Neutrophil (primary cell): ENCODE results near the gene TMEM217.

Source experiments
- H3K27ac ChIP-seq: fragments of 200-600 bp; sonication (generic); 2 replicates; pipeline ENCODE4 v1.5.1; 2016; ENCODE audit warnings: mild to moderate bottlenecking, moderate library complexity
- H3K27me3 ChIP-seq: fragments of 200-600 bp; sonication (generic); 2 replicates; pipeline ENCODE4 v1.6.0; 2016; ENCODE audit warnings: mild to moderate bottlenecking
- H3K36me3 ChIP-seq: fragments of 200-600 bp; sonication (generic); 2 replicates; pipeline ENCODE4 v1.5.1; 2017
- H3K4me1 ChIP-seq, 2 experiments: fragments of 200-600 bp in 1 of 2; sonication (generic) in 1 of 2; 1 replicate in 1 of 2; 2 replicates in 1 of 2; pipeline versions ENCODE4 v1.5.1 to v1.6.1; 2013 to 2016; ENCODE audit warnings: low read depth in 1 of 2, low read length in 1 of 2, mild to moderate bottlenecking in 1 of 2, moderate library complexity in 1 of 2; ENCODE audit not compliant: control insufficient read depth in 1 of 2, insufficient read depth in 1 of 2
- H3K4me3 ChIP-seq, 2 experiments: fragments of 200-600 bp in 1 of 2; sonication (generic) in 1 of 2; 1 replicate in 1 of 2; 2 replicates in 1 of 2; pipeline ENCODE4 v1.5.1; 2013 to 2016; ENCODE audit warnings: low read depth in 1 of 2, low read length in 1 of 2, mild to moderate bottlenecking in 1 of 2, moderate library complexity in 1 of 2
- H3K9me3 ChIP-seq: fragments of 200-600 bp; sonication (generic); 2 replicates; pipeline ENCODE4 v1.5.1; 2016
- CTCF ChIP-seq: fragments of 200-600 bp; sonication (generic); IDR thresholded peaks from 2 replicates; pipeline ENCODE4 v1.5.1; 2016; ENCODE audit warnings: antibody characterized with exemption

Gene TMEM217

GRCh38 chr6:37173493-37174195 lies 84.3 kb downstream of the TMEM217 start:
- Histone ChIP-seq H3K9me3 (no peaks in the 10 kb centered on the region), H3K36me3 (peaks cover 51% of the 10 kb centered on the region), H3K4me3 (peak overlapping the region; percentile 96 to 99), H3K27me3 (peaks cover 7% of the 10 kb centered on the region), H3K4me1 (peaks cover 56 to 67% of the 10 kb centered on the region in 2 experiments), H3K27ac (peak overlapping the region; percentile 88)
- no peak for TF ChIP-seq CTCF

- Histone ChIP-seq H3K27me3 (peaks cover 13% of the 10 kb centered on the region), H3K36me3 (peaks cover 51% of the 10 kb centered on the region), H3K27ac (peak overlapping the region; percentile 88), H3K4me3 (peak overlapping the region; percentile 96 to 99), H3K9me3 (no peaks in the 10 kb centered on the region), H3K4me1 (peaks cover 54 to 66% of the 10 kb centered on the region in 2 experiments)
- no peak for TF ChIP-seq CTCF
Measured at GRCh38 chr6:37172912-37173492, 84.9 kb downstream of the TMEM217 start.

- H3K4me1 ChIP-seq, result peaks cover 46 to 58% of the 10 kb centered on the region in 2 experiments
- peak overlapping the region; percentile 96 to 99 for H3K4me3 ChIP-seq
- TF ChIP-seq CTCF, result peak; percentile 97
- peaks cover 17% of the 10 kb centered on the region for H3K27me3 ChIP-seq
- peak overlapping the region; percentile 88 for H3K27ac ChIP-seq
- H3K9me3 ChIP-seq, result no peaks in the 10 kb centered on the region
- H3K36me3 ChIP-seq, result peaks cover 51% of the 10 kb centered on the region
Measured at GRCh38 chr6:37171970-37172812, 85.8 kb downstream of the TMEM217 start.

GRCh38 chr6:37171201-37171969 lies 86.6 kb downstream of the TMEM217 start:
- H3K36me3 ChIP-seq, result peaks cover 51% of the 10 kb centered on the region
- peak overlapping the region; percentile 88 for H3K27ac ChIP-seq
- TF ChIP-seq CTCF, result no peak
- peaks cover 39 to 50% of the 10 kb centered on the region in 2 experiments for H3K4me1 ChIP-seq
- peaks cover 17% of the 10 kb centered on the region for H3K27me3 ChIP-seq
- peak overlapping the region; percentile 96 to 99 for H3K4me3 ChIP-seq
- H3K9me3 ChIP-seq, result no peaks in the 10 kb centered on the region
